ENCODE results near the gene PRG2. TPM values are rescaled to one million over a fixed set of nuclear protein-coding genes. Genes with fewer than 3 reads are reported as not detected.

The PRG2 gene
- total and polyA plus RNA-seq, 9 of the 15 experiments (the other 6 are each of a cell fraction or from before 2014, with no cell fraction given), result 1.8 to 78.0 (median 26.6) TPM

DNA sequence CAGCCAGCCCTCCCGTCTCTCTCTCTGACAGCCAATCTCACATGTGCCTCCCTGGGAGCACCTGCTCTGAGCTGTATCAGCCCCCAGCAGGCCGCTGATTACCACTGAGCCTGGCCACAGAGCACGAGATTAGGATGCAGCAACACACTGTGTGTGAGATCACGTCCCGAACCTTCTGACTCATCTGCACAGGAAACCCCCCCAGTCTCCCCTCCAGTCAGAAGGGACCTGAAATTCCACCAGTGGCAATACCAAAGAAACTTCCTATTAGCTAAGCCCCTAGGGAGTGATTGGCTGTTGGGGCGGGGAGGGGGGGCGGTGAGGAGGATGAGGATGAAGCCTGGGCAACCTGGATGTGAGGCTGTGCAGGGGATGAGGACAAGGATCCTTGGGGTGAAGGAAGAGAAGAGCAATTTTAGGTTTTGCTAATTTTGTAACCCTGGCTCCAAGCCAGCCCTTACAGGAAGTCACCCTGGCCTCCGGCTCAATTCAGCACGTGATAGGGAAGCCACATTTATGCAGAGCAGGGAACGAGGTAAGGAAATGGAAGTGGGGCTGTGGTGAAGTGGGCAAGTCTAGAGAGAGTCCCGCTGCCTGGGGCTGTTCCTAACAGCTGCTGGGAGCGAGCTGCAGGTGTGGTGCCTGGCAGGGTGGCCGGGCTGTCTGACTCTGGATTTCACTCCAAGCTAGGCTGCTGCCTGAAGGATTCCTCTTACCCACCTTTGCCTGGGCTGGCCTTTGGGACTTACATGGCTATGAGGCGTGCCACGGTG lies 34.5 kb upstream of the PRG2 start (continued):
- TF ChIP-seq, protein P1, sequence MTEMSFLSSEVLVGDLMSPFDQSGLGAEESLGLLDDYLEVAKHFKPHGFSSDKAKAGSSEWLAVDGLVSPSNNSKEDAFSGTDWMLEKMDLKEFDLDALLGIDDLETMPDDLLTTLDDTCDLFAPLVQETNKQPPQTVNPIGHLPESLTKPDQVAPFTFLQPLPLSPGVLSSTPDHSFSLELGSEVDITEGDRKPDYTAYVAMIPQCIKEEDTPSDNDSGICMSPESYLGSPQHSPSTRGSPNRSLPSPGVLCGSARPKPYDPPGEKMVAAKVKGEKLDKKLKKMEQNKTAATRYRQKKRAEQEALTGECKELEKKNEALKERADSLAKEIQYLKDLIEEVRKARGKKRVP (CRISPR knock-in tag; IDR thresholded peaks at IDR 0.05), result peak; percentile 70
- TF ChIP-seq HNRNPL (IDR thresholded peaks at IDR 0.05; ENCODE audit: low read depth, low read length) (no peak), ZNF41 (CRISPR knock-in tag; conservative IDR thresholded peaks at IDR 0.05) (no peak), ZNF354B (CRISPR knock-in tag; IDR thresholded peaks at IDR 0.05) (0 out of 2 replicates have a peak, but pooled peaks have one; percentile 5), HSF4 (CRISPR knock-in tag; IDR thresholded peaks at IDR 0.05; ENCODE audit: borderline replicate concordance) (no peak), ZBTB1 (CRISPR knock-in tag; IDR thresholded peaks at IDR 0.05; ENCODE audit: borderline replicate concordance, low read depth) (no peak), ZFP30 (CRISPR knock-in tag; IDR thresholded peaks at IDR 0.05; ENCODE audit: borderline replicate concordance) (no peak), CBFA2T2 (conservative IDR thresholded peaks at IDR 0.05) (peak; percentile 99), ZFP1 (CRISPR knock-in tag; IDR thresholded peaks at IDR 0.05) (no peak), TEAD4 (IDR thresholded peaks at IDR 0.05; ENCODE audit: low read length) (peak; percentile 98), TEAD4 (CRISPR knock-in tag; IDR thresholded peaks at IDR 0.05; ENCODE audit: borderline replicate concordance) (no peak), SLC30A9 (CRISPR knock-in tag; IDR thresholded peaks at IDR 0.05) (no peak), SMARCE1 (IDR thresholded peaks at IDR 0.05) (peak; percentile 96), ZNF140 (CRISPR knock-in tag; IDR thresholded peaks at IDR 0.05) (no peak), KAT2B (IDR thresholded peaks at IDR 0.05; ENCODE audit: low read depth, low read length) (no peak), CCAR2 (IDR thresholded peaks at IDR 0.05; ENCODE audit: low read depth, low read length) (0 out of 2 replicates have a peak, but pooled peaks have one; percentile 37), NFE2L1 (tag; IDR thresholded peaks at IDR 0.05; ENCODE audit: borderline replicate concordance, low read depth) (no peak), NCOA1 (IDR thresholded peaks at IDR 0.05; ENCODE audit: low read depth) (peak; percentile 82; the same call in 1 of the 2 replicates), GTF2F1 (IDR thresholded peaks at IDR 0.05; ENCODE audit: low read depth, low read length) (no peak)
- TF ChIP-seq, protein P2, sequence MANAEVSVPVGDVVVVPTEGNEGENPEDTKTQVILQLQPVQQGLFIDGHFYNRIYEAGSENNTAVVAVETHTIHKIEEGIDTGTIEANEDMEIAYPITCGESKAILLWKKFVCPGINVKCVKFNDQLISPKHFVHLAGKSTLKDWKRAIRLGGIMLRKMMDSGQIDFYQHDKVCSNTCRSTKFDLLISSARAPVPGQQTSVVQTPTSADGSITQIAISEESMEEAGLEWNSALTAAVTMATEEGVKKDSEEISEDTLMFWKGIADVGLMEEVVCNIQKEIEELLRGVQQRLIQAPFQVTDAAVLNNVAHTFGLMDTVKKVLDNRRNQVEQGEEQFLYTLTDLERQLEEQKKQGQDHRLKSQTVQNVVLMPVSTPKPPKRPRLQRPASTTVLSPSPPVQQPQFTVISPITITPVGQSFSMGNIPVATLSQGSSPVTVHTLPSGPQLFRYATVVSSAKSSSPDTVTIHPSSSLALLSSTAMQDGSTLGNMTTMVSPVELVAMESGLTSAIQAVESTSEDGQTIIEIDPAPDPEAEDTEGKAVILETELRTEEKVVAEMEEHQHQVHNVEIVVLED (CRISPR knock-in tag; IDR thresholded peaks at IDR 0.05), result no peak
- TF ChIP-seq, protein P3, sequence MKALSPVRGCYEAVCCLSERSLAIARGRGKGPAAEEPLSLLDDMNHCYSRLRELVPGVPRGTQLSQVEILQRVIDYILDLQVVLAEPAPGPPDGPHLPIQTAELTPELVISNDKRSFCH (CRISPR knock-in tag; IDR thresholded peaks at IDR 0.05), result no peak
- TF ChIP-seq, protein P3 (tag; IDR thresholded peaks at IDR 0.05), result peak; percentile 77
- TF ChIP-seq, protein P4, sequence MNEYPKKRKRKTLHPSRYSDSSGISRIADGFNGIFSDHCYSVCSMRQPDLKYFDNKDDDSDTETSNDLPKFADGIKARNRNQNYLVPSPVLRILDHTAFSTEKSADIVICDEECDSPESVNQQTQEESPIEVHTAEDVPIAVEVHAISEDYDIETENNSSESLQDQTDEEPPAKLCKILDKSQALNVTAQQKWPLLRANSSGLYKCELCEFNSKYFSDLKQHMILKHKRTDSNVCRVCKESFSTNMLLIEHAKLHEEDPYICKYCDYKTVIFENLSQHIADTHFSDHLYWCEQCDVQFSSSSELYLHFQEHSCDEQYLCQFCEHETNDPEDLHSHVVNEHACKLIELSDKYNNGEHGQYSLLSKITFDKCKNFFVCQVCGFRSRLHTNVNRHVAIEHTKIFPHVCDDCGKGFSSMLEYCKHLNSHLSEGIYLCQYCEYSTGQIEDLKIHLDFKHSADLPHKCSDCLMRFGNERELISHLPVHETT (CRISPR knock-in tag; conservative IDR thresholded peaks at IDR 0.05 in 1 of 2, IDR thresholded peaks at IDR 0.05 in 1 of 2), result peak in 1 of 2 experiments; percentile 86; a peak in 2 of 4 replicates

Data from K562 (cell line).